ENCODE measurements around the gene SMC3.

DNA sequence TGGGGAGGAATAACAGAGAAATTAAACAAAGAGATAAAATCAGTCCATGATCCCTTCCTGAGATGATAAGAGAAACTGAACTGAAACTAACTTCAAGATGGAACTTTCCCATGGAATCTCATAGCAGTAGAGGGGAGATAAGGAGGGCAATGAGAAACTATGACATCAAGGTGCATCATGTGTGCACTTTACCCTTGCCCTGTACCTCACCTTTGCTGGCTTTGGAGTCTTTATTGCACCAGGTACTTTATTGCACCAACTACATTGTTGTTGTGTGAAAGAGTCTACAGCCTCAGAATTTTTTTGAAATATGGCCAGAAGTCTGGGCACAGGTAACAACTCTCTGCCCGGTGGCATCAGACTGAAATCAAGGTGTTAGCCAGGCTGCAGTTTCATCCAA, 11.2 kb upstream of the SMC3 start:
- TF ChIP-seq EP300 (IDR thresholded peaks at IDR 0.05; ENCODE audit: borderline replicate concordance in 1 of 2, low read depth in 1 of 2, low read length in 1 of 2) (no peak), CTCF (IDR thresholded peaks at IDR 0.05) (no peak), YY1 (IDR thresholded peaks at IDR 0.05; ENCODE audit: low read depth) (no peak), USF2 (IDR thresholded peaks at IDR 0.05; ENCODE audit: borderline replicate concordance, low read depth, low read length) (no peak)
- TF ChIP-seq, protein P1, sequence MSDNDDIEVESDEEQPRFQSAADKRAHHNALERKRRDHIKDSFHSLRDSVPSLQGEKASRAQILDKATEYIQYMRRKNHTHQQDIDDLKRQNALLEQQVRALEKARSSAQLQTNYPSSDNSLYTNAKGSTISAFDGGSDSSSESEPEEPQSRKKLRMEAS (IDR thresholded peaks at IDR 0.05; ENCODE audit: low read depth), result no peak

Data from SK-N-SH (cell line).